K562 (cell line): ENCODE results near the gene PLAAT4. TPM values are rescaled to one million over a fixed set of nuclear protein-coding genes. Genes with fewer than 3 reads are reported as not detected.
A peak's percentile ranks its signal among the peaks of the same experiment; 100 is the strongest.

Experiments used
- GTF3C2 ChIP-seq: IDR thresholded peaks from 3 replicates; pipeline ENCODE4 v1.6.1; 2011; ENCODE audit warnings: borderline replicate concordance, mild to moderate bottlenecking, moderate library complexity; ENCODE audit not compliant: insufficient read length; ENCODE audit errors: extremely low read depth
- HNRNPLL ChIP-seq: fragments of 200-400 bp; formaldehyde crosslinking; IDR thresholded peaks from 2 replicates; pipeline ENCODE4 v1.6.1; 2017; ENCODE audit warnings: low read length, low read depth, mild to moderate bottlenecking; ENCODE audit not compliant: poor library complexity, severe bottlenecking
- MYNN ChIP-seq, 2 experiments: sonication (generic); formaldehyde crosslinking in 1 of 2; IDR thresholded peaks; 2 replicates each; pipeline versions ENCODE4 v1.5.0 to v1.6.1; 2016 to 2020; ENCODE audit warnings: antibody characterized with exemption in 1 of 2, missing genetic modification reagents in 1 of 2
- POLR2A ChIP-seq: fragments of 450-650 bp; conservative IDR thresholded peaks from 2 replicates; pipeline ENCODE4 v1.6.1; 2016
- REST ChIP-seq, 2 experiments: fragments of 450-650 bp; formaldehyde crosslinking in 1 of 2; IDR thresholded peaks; 2 replicates each; pipeline versions ENCODE4 v1.4.0 to v1.6.1; 2014 to 2020; ENCODE audit warnings: mild to moderate bottlenecking in 2 of 2, borderline replicate concordance in 1 of 2, low read depth in 1 of 2
- TAL1 ChIP-seq: fragments of 450-650 bp; IDR thresholded peaks from 2 replicates; pipeline ENCODE4 v1.6.1; 2016; ENCODE audit warnings: mild to moderate bottlenecking
- TRIM24 ChIP-seq, 2 experiments: fragments of 450-650 bp; IDR thresholded peaks; 2 replicates each; pipeline ENCODE4 v1.6.1; 2016
- ZMIZ1 ChIP-seq, 2 experiments: fragments of 150-350 bp in 1 of 2; IDR thresholded peaks; 2 replicates each; pipeline ENCODE4 v1.6.1; 2012 to 2016; ENCODE audit warnings: low read depth in 2 of 2, low read length in 2 of 2, mild to moderate bottlenecking in 1 of 2, moderate library complexity in 1 of 2
- polyA plus RNA-seq, 8 experiments: library from polyadenylated mRNA; depleted of rRNA in 4 of 8; stranded (reverse) in 5 of 8; unstranded in 3 of 8; fragments of >200 nt; fragmentation: Nextera tagmentation in 2 of 8; fragmentation: Illumina TruSeq in 1 of 8; extraction: Ambion mirVana in 2 of 8; extraction: Trizol in 1 of 8; gene quantifications; 2 replicates each; pipeline versions ENCODE4 v1.2.1 to v1.2.3, GENCODE V29; 2011 to 2014; ENCODE audit warnings: inconsistent platforms in 1 of 8, missing spikeins in 1 of 8
- total RNA-seq, 7 experiments: library from RNA; depleted of rRNA in 6 of 7; stranded (reverse); fragments of >200 nt in 6 of 7; fragmentation: Illumina TruSeq in 2 of 7; extraction: Trizol in 2 of 7; gene quantifications; 2 replicates each; pipeline versions ENCODE4 v1.2.1 to v1.2.3, GENCODE V29; 2011 to 2021; ENCODE audit warnings: low replicate concordance in 1 of 7
- TF ChIP-seq, protein P1 (sequence below): IDR thresholded peaks from 2 replicates; pipeline ENCODE4 v1.6.1; 2012; ENCODE audit warnings: low read depth, low read length, improper control_type of control experiment, borderline replicate concordance

The PLAAT4 gene
- total and polyA plus RNA-seq, 9 of the 15 experiments (the other 6 are each of a cell fraction or from before 2014, with no cell fraction given) = 0.54 to 3.0 (median 1.3) TPM; not detected in 1

GRCh38 chr11:63567044-63567840 lies 30.6 kb downstream of the PLAAT4 start (continued):
- TF ChIP-seq REST (IDR thresholded peaks at IDR 0.05; ENCODE audit: borderline replicate concordance) (0 out of 2 replicates have a peak, but pooled peaks have one; percentile 21), REST (CRISPR knock-in tag; IDR thresholded peaks at IDR 0.05; ENCODE audit: low read depth) (no peak), POLR2A (no peak), GTF3C2 (no peak), TAL1 (peak; percentile 78), ZMIZ1 (IDR thresholded peaks at IDR 0.05; ENCODE audit: low read depth in 2 of 2, low read length in 2 of 2) (no peak), HNRNPLL (no peak), MYNN (IDR thresholded peaks at IDR 0.05) (peak; percentile 70), MYNN (CRISPR knock-in tag; IDR thresholded peaks at IDR 0.05) (no peak), TRIM24 (IDR thresholded peaks at IDR 0.05) (peak; percentile 75 to 86)
- TF ChIP-seq, protein P1, sequence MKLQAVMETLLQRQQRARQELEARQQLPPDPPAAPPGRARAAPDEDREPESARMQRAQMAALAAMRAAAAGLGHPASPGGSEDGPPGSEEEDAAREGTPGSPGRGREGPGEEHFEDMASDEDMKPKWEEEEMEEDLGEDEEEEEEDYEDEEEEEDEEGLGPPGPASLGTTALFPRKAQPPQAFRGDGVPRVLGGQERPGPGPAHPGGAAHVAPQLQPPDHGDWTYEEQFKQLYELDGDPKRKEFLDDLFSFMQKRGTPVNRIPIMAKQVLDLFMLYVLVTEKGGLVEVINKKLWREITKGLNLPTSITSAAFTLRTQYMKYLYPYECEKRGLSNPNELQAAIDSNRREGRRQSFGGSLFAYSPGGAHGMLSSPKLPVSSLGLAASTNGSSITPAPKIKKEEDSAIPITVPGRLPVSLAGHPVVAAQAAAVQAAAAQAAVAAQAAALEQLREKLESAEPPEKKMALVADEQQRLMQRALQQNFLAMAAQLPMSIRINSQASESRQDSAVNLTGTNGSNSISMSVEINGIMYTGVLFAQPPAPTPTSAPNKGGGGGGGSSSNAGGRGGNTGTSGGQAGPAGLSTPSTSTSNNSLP = peak; percentile 88
